SU-DHL-6 (cell line): ENCODE results near the gene SAE1.

Experiments
- H2AFZ ChIP-seq: fragments of 200-600 bp; sonication (generic); 2 replicates; pipeline ENCODE4 v1.6.1; 2014; ENCODE audit warnings: low read depth, mild to moderate bottlenecking, moderate library complexity, mixed read lengths, antibody characterized with exemption, low read length; ENCODE audit not compliant: severe bottlenecking
- H3F3A ChIP-seq: fragments of 200-600 bp; shearing (Covaris generic); 2 replicates; pipeline ENCODE4 v1.6.0; 2016; ENCODE audit warnings: antibody characterized with exemption, mild to moderate bottlenecking; ENCODE audit not compliant: insufficient read depth
- H3K27ac ChIP-seq: fragments of 200-600 bp; sonication (generic); 2 replicates; pipeline ENCODE4 v1.5.1; 2016; ENCODE audit warnings: low read depth, mild to moderate bottlenecking, low read length, moderate library complexity, mixed read lengths
- H3K27me3 ChIP-seq: fragments of 200-600 bp; sonication (generic), shearing (Covaris generic); 2 replicates; pipeline ENCODE4 v1.6.0; 2014; ENCODE audit warnings: mild to moderate bottlenecking, low read length
- H3K36me3 ChIP-seq: fragments of 200-600 bp; sonication (generic); 2 replicates; pipeline ENCODE4 v1.6.1; 2014; ENCODE audit warnings: mild to moderate bottlenecking, low read length, mixed read lengths
- H3K4me2 ChIP-seq: fragments of 300-600, 200-600 bp; shearing (Covaris generic), sonication (generic); 2 replicates; pipeline ENCODE4 v1.6.0; 2014; ENCODE audit warnings: low read length, low read depth, mild to moderate bottlenecking; ENCODE audit not compliant: poor library complexity, severe bottlenecking
- H3K4me3 ChIP-seq: fragments of 200-600 bp; sonication (generic); 2 replicates; pipeline ENCODE4 v1.5.1; 2014; ENCODE audit warnings: antibody characterized with exemption, low read length, mild to moderate bottlenecking, mixed read lengths; ENCODE audit not compliant: insufficient read depth, poor library complexity, severe bottlenecking
- H3K79me2 ChIP-seq: fragments of 200-600 bp; sonication (generic); 2 replicates; pipeline ENCODE4 v1.6.1; 2014; ENCODE audit warnings: mild to moderate bottlenecking, low read length, moderate library complexity; ENCODE audit not compliant: insufficient read depth
- H3K9ac ChIP-seq: fragments of 200-600 bp; sonication (generic); 2 replicates; pipeline ENCODE4 v1.7.0; 2014; ENCODE audit warnings: mild to moderate bottlenecking, low read length
- H3K9me2 ChIP-seq: fragments of 200-600 bp; sonication (generic); replicated peaks from 2 replicates; pipeline ENCODE4 v1.6.1; 2014; ENCODE audit warnings: low read length; ENCODE audit not compliant: insufficient read depth
- H3K9me3 ChIP-seq: fragments of 200-600 bp; sonication (generic); 2 replicates; pipeline ENCODE4 v1.6.1; 2014; ENCODE audit warnings: low read length, mixed read lengths; ENCODE audit not compliant: insufficient read depth
- H4K20me1 ChIP-seq: fragments of 200-600 bp; sonication (generic); 2 replicates; pipeline ENCODE4 v1.6.1; 2014; ENCODE audit warnings: low read depth, mild to moderate bottlenecking, antibody characterized with exemption, low read length, moderate library complexity, mixed read lengths
- EZH2phosphoT487 ChIP-seq: fragments of 200-600 bp; sonication (generic), shearing (Covaris generic); conservative IDR thresholded peaks from 2 replicates; pipeline ENCODE4 v1.6.1; 2018; ENCODE audit warnings: mild to moderate bottlenecking, antibody characterized with exemption, low read length, moderate library complexity, mixed read lengths
- TF ChIP-seq, protein P1 (sequence below): fragments of 200-600 bp; sonication (generic); IDR thresholded peaks from one replicate; pipeline ENCODE4 v1.5.1; 2017; ENCODE audit warnings: antibody characterized with exemption, mild to moderate bottlenecking, low read length, moderate library complexity; ENCODE audit not compliant: insufficient read depth, poor library complexity, severe bottlenecking

The SAE1 gene

GRCh38 chr19:47210689-47211316 lies 80.2 kb downstream of the SAE1 start:
- H3K36me3 ChIP-seq = peaks cover 3% of the 10 kb centered on the region; the same call in 1 of the 2 replicates
- peaks cover 30% of the 10 kb centered on the region for H3F3A ChIP-seq
- no peak overlapping the region for H3K9ac ChIP-seq
- H3K9me2 ChIP-seq = no peaks in the 10 kb centered on the region
- H3K27me3 ChIP-seq = no peaks in the 10 kb centered on the region
- peak overlapping the region; percentile 43 for H3K27ac ChIP-seq
- no peaks in the 10 kb centered on the region for H4K20me1 ChIP-seq
- H3K4me3 ChIP-seq = no peak overlapping the region
- no peak overlapping the region for H3K4me2 ChIP-seq
- no peak for TF ChIP-seq EZH2phosphoT487
- TF ChIP-seq, protein P1, sequence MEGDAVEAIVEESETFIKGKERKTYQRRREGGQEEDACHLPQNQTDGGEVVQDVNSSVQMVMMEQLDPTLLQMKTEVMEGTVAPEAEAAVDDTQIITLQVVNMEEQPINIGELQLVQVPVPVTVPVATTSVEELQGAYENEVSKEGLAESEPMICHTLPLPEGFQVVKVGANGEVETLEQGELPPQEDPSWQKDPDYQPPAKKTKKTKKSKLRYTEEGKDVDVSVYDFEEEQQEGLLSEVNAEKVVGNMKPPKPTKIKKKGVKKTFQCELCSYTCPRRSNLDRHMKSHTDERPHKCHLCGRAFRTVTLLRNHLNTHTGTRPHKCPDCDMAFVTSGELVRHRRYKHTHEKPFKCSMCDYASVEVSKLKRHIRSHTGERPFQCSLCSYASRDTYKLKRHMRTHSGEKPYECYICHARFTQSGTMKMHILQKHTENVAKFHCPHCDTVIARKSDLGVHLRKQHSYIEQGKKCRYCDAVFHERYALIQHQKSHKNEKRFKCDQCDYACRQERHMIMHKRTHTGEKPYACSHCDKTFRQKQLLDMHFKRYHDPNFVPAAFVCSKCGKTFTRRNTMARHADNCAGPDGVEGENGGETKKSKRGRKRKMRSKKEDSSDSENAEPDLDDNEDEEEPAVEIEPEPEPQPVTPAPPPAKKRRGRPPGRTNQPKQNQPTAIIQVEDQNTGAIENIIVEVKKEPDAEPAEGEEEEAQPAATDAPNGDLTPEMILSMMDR = peak; percentile 69
- no peaks in the 10 kb centered on the region for H3K9me3 ChIP-seq
- no peaks in the 10 kb centered on the region for H3K79me2 ChIP-seq
- no peak overlapping the region for H2AFZ ChIP-seq

DNA sequence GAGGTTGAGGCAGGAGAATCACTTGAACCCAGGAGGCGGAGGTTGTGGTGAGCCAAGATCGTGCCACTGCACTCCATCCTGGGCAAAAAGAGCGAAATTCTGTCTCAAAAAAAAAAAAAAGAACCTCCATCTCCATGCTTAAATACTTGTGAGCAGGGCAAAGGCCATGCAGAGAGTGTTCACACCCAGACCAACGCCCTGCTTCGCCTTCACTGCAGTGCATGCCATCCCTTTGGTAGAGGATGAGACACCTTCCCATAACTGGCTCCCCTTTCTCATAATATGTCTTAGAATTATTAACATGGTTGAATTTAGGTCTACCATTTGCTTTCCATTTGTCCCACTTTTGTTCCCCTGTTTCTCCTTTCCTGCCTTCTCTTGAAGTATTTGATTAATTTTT lies 84.9 kb downstream of the SAE1 start:
- Histone ChIP-seq H3K9ac (no peak overlapping the region), H3K4me3 (no peak overlapping the region), H3K9me2 (no peaks in the 10 kb centered on the region)

DNA sequence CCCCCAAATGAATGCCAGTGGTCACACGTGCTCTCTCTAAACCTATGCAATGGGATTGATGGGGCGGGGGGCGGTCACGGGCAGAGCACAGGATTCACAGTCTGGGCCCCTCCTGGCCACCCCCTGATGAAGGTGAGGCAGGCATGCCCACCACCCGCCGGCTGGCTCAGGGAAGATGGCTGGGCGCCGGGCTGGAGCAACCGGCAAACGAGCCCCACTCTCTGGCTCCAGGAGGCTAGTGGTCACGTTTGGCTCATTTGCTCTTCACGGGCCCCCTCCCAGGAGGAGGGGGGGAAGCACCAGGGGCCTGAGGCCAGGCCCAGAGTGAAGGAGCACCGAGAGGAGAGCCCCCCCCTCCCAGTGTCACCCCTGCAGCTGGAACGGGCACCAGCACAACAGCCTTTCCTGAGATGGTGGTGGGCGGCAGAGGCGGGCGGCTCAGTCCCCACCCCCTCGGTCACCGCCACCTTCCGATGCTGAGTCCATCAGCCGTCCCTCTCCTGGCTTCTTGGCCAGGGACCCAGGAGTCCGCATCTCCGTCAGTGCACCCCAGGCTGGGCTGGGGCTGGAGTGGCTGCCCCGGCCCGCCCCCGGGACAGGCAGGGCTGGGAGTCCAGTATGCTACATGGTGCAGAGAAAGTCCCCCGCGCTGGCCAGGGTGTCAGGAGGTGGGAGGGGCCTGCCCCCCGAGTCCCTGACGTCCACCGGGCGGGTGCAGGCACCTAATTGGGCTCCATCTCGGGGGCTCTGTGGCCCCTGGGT lies 90.6 kb downstream of the SAE1 start:
- Histone ChIP-seq H3K9me2 (no peaks in the 10 kb centered on the region), H3K9me3 (no peaks in the 10 kb centered on the region), H3K9ac (no peak overlapping the region), H3K4me2 (no peak overlapping the region), H3K79me2 (no peaks in the 10 kb centered on the region), H2AFZ (no peak overlapping the region), H3K27ac (no peak overlapping the region), H3K36me3 (no peaks in the 10 kb centered on the region), H3F3A (peaks cover 6% of the 10 kb centered on the region; the same call in 1 of the 2 replicates), H4K20me1 (no peaks in the 10 kb centered on the region), H3K27me3 (no peaks in the 10 kb centered on the region), H3K4me3 (no peak overlapping the region)
- TF ChIP-seq, protein P1 = no peak
- no peak for TF ChIP-seq EZH2phosphoT487

More for the DNA sequence above, 84.9 kb downstream of the SAE1 start:
- Histone ChIP-seq H3K9me3 (no peaks in the 10 kb centered on the region), H3F3A (peaks cover 12% of the 10 kb centered on the region; the same call in 1 of the 2 replicates), H3K79me2 (no peaks in the 10 kb centered on the region), H2AFZ (no peak overlapping the region), H3K27ac (no peak overlapping the region), H3K36me3 (no peaks in the 10 kb centered on the region), H4K20me1 (no peaks in the 10 kb centered on the region), H3K4me2 (no peak overlapping the region), H3K27me3 (no peaks in the 10 kb centered on the region)
- no peak for TF ChIP-seq EZH2phosphoT487
- TF ChIP-seq, protein P1 = no peak
